GM12874 (cell line): Measurements from ENCODE around the gene LRTM2.

Experiments used
- TF ChIP-seq, protein P1 (sequence below): IDR thresholded peaks from 2 replicates; pipeline ENCODE4 v1.5.1; 2011; ENCODE audit warnings: low read depth, mild to moderate bottlenecking, control low read depth, low read length, moderate library complexity; ENCODE audit not compliant: insufficient read depth

The LRTM2 gene

GRCh38 chr12:1848146-1848545 lies 27.8 kb downstream of the LRTM2 start:
- TF ChIP-seq, protein P1, sequence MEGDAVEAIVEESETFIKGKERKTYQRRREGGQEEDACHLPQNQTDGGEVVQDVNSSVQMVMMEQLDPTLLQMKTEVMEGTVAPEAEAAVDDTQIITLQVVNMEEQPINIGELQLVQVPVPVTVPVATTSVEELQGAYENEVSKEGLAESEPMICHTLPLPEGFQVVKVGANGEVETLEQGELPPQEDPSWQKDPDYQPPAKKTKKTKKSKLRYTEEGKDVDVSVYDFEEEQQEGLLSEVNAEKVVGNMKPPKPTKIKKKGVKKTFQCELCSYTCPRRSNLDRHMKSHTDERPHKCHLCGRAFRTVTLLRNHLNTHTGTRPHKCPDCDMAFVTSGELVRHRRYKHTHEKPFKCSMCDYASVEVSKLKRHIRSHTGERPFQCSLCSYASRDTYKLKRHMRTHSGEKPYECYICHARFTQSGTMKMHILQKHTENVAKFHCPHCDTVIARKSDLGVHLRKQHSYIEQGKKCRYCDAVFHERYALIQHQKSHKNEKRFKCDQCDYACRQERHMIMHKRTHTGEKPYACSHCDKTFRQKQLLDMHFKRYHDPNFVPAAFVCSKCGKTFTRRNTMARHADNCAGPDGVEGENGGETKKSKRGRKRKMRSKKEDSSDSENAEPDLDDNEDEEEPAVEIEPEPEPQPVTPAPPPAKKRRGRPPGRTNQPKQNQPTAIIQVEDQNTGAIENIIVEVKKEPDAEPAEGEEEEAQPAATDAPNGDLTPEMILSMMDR: no peak

- TF ChIP-seq, protein P1: no peak
These were observed 28.4 kb downstream of the LRTM2 start for GRCh38 chr12:1848745-1849144.

DNA sequence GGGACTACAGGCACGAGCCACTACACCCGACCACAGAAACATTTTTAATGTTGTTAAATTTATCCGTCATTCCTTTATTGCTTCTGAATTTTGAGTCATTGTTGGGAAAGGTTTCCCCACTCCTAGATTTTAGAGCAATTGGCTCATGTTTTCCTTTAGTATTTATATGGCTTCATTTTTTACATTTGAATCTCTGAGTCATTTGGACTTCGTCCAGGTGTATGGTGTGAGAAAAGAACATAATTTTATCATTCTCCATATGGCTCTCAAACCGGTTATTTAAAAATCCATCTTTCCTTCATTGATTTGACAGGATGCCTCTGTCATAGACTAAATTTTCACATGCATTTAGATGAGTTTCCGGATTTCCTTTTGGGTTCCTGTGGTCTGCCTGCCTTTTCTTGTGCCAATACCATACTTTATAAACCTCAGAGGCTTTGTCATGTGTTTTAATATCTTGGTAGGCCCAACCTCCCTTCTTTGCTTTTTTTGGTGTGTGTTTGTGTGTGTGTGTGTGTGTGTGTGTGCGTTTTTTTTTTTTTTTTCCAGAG lies 30.9 kb downstream of the LRTM2 start:
- TF ChIP-seq, protein P1: no peak

DNA sequence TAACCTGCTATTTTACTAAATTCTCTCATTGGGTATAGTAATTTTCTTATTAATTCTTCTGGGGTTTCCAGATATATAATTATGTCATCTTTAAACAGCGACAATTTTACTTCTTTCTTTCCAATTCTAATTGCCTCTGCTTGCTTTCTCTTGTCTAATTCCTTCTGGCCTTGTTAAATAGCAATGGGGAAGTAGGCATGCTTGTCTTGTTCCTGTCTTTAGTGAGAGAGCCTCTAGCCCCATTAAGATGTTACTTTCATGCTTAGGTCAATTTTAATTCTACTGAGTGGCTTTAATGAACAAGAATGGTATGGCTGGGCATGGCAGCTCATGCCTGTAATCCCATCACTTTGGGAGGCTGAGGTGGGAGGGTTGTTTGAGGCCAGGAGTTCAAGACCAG lies 31.7 kb downstream of the LRTM2 start:
- TF ChIP-seq, protein P1: no peak

DNA sequence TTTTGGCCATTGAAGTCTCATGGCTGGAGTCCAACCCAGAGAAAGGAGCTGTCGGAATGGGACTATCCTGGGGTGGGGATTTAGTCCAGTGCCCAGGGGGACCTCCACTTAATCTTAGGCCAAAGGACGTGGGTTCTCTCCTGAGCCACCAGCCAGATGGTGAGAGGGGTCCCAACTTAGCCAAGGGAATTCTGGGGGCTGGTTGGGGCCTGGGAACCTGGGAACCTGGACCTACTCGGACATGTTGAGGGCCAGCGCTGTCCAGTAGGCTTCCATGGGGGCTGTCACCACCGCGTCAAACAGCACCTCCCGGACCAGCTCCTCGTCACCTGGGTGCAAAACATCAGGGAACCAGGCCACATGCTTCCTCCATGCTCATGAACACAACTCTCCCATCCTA lies 33.4 kb downstream of the LRTM2 start:
- TF ChIP-seq, protein P1: no peak

GRCh38 chr12:1855241-1855640 lies 34.9 kb downstream of the LRTM2 start:
- TF ChIP-seq, protein P1: no peak

GRCh38 chr12:1857086-1857485 lies 36.7 kb downstream of the LRTM2 start:
- TF ChIP-seq, protein P1: no peak
